PC-3 (cell line): ENCODE measurements around the gene SYCN. TPM values are rescaled to one million over a fixed set of nuclear protein-coding genes. Genes with fewer than 3 reads are reported as not detected.

ENCODE experiments used
- ATAC-seq: fragments of 200-7000 bp; cut with Tn5 transposase; 2 replicates; pipeline ENCODE4 v1.9.1; 2020; ENCODE audit warnings: mild to moderate bottlenecking, moderate library complexity
- Bru-seq: library from RNA; stranded (reverse); fragments of 400-500 nt; gene quantifications from one replicate; lab custom pipeline; 2021; lab: Mats Ljungman, UMichigan
- BruChase-seq, 2 experiments: library from RNA; stranded (reverse); fragments of 400-500 nt; gene quantifications; one replicate each; lab custom pipeline; 2021; lab: Mats Ljungman, UMichigan
- BruUV-seq: library from RNA; stranded (reverse); fragments of 400-500 nt; replicated peaks from 2 replicates; lab custom pipeline; 2021; lab: Mats Ljungman, UMichigan
- CTCF ChIA-PET: fragments of 300-600 bp; sonication (Branson Sonifier 250); formaldehyde crosslinking; loops from one replicate; lab custom pipeline; 2022; ENCODE audit warnings: antibody characterized with exemption; lab: Charles Lee
- POLR2A ChIA-PET: fragments of 300-600 bp; sonication (Branson Sonifier 250); formaldehyde crosslinking; loops from one replicate; lab custom pipeline; 2022; ENCODE audit warnings: antibody characterized with exemption; ENCODE audit not compliant: unreplicated experiment; lab: Charles Lee
- DNase-seq: peaks from one replicate; pipeline ENCODE4 v3.0.0-alpha.2; 2015
- H2AFZ ChIP-seq: fragments of 300-600 bp; sonication (generic); 2 replicates; pipeline ENCODE4 v1.6.0; 2016; ENCODE audit warnings: antibody characterized with exemption, low read length
- H3F3A ChIP-seq: fragments of 300-600 bp; sonication (generic); one replicate; pipeline ENCODE4 v1.6.0; 2017; ENCODE audit warnings: antibody characterized with exemption, low read length, control low read depth, mild to moderate bottlenecking; ENCODE audit not compliant: unreplicated experiment
- H3K27ac ChIP-seq: fragments of 300-600 bp; sonication (generic); 2 replicates; pipeline ENCODE4 v1.5.1; 2016; ENCODE audit warnings: mild to moderate bottlenecking, low read length
- H3K27me3 ChIP-seq: fragments of 300-600 bp; sonication (generic); 2 replicates; pipeline ENCODE4 v1.6.1; 2016; ENCODE audit warnings: low read length, mixed read lengths
- H3K36me3 ChIP-seq: fragments of 300-600 bp; sonication (generic); 2 replicates; pipeline ENCODE4 v1.6.1; 2016; ENCODE audit warnings: low read depth, mixed run types, low read length, mixed read lengths
- H3K4me1 ChIP-seq: fragments of 300-600 bp; sonication (generic); 2 replicates; pipeline ENCODE4 v1.5.1; 2016; ENCODE audit warnings: low read length; ENCODE audit not compliant: insufficient read depth
- H3K4me2 ChIP-seq: fragments of 300-600 bp; sonication (generic); 2 replicates; pipeline ENCODE4 v1.6.0; 2016; ENCODE audit warnings: low read length
- H3K4me3 ChIP-seq: fragments of 300-600 bp; sonication (generic); 2 replicates; pipeline ENCODE4 v1.5.1; 2016; ENCODE audit warnings: mild to moderate bottlenecking, low read length, mixed read lengths
- H3K79me2 ChIP-seq: fragments of 300-600 bp; sonication (generic); 2 replicates; pipeline ENCODE4 v1.6.1; 2017; ENCODE audit warnings: low read length, mixed read lengths
- H3K9ac ChIP-seq: fragments of 300-600 bp; sonication (generic); 2 replicates; pipeline ENCODE4 v1.6.0; 2016; ENCODE audit warnings: mild to moderate bottlenecking, low read length
- H3K9me2 ChIP-seq: fragments of 300-600 bp; sonication (generic); replicated peaks from 2 replicates; pipeline ENCODE4 v1.6.1; 2016; ENCODE audit warnings: mixed run types, low read length, mixed read lengths
- H3K9me3 ChIP-seq: fragments of 300-600 bp; sonication (generic); 2 replicates; pipeline ENCODE4 v1.6.1; 2016; ENCODE audit warnings: low read length, mixed read lengths
- H4K20me1 ChIP-seq: fragments of 300-600 bp; sonication (generic); 2 replicates; pipeline ENCODE4 v1.6.1; 2016; ENCODE audit warnings: low read length, mixed read lengths
- EZH2 ChIP-seq: fragments of 300-600 bp; sonication (generic); IDR thresholded peaks from one replicate; pipeline ENCODE4 v1.6.1; 2017; ENCODE audit warnings: antibody characterized with exemption, mild to moderate bottlenecking, low read length; ENCODE audit not compliant: unreplicated experiment
- EZH2phosphoT487 ChIP-seq: fragments of 300-600 bp; sonication (generic); IDR thresholded peaks from 2 replicates; pipeline ENCODE4 v1.6.1; 2018; ENCODE audit warnings: mild to moderate bottlenecking, antibody characterized with exemption, low read length, borderline replicate concordance
- intact Hi-C: fragments of 100-400 bp; cut with micrococcal nuclease; formaldehyde crosslinking; loops from 2 replicates; pipeline ENCODE4 v1.9.0; 2023
- long read RNA-seq: library from polyadenylated mRNA; unstranded; transcript quantifications from one replicate; pipeline ENCODE4 v2.0.0, GENCODE V29; 2021; ENCODE audit not compliant: unreplicated experiment
- total RNA-seq: library from RNA; depleted of rRNA; stranded (reverse); fragments of >200 nt; gene quantifications from 2 replicates; pipeline ENCODE4 v1.2.3, GENCODE V29; 2014; rRNA removed
- TF ChIP-seq, protein P1 (sequence below): fragments of 300-600 bp; sonication (generic); conservative IDR thresholded peaks from 2 replicates; pipeline ENCODE4 v1.5.1; 2017; ENCODE audit warnings: antibody characterized with exemption, low read depth, mild to moderate bottlenecking, low read length

Gene SYCN, protein sequence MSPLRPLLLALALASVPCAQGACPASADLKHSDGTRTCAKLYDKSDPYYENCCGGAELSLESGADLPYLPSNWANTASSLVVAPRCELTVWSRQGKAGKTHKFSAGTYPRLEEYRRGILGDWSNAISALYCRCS
- total RNA-seq (not detected in 2 replicates), Bru-seq, nascent RNA (not detected), BruChase-seq, experiment 1, labeled RNA remaining after a 6-hour chase (not detected), BruChase-seq, experiment 2, labeled RNA remaining after a 2-hour chase (not detected)
- long read RNA-seq, result 0 reads

DNA sequence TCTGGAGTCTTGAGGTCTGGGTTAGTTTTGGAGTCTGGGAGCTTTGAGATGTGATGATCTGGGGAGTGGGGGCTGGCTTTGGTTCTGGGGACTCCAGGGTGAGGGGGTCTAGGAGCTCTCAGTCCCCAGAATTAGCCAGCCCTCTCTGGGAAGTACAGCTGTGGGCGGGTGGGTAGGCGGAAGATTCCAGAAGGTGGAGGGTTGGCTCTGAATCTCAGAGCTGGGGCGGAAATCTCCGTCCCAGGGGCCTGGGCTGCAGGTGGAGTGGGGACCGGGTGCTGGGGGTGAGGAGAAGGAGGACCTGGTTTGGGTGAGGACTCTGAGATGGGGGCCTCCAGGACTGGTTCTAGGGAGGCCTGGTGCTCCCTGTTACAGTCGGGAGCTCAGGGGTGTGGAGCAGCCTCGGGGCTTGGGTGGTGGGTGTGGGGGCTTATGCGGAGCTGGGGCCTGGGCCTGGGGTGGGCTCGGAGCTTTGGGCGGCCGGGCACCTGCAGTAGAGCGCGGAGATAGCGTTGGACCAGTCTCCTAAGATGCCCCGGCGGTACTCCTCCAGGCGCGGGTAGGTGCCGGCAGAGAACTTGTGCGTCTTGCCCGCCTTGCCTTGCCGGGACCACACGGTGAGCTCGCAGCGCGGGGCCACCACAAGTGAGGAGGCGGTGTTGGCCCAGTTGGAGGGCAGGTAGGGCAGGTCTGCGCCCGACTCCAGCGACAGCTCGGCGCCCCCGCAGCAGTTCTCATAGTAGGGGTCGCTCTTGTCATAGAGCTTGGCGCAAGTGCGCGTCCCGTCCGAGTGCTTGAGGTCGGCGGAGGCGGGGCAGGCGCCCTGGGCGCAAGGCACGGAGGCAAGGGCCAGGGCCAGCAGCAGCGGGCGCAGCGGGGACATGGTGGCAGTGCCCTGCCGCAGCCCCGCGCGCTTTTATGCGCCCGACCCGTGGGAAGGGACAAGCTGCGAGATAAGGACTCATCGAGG lies at the start of gene SYCN:
Gene SYCN (minus strand): TSS at position 892 of the 970 bp plus-strand sequence. CDS start 9 bp downstream, at position 883.
- H3K9me2 ChIP-seq, result no peaks in the 10 kb centered on the region
- no peaks in the 10 kb centered on the region for H3F3A ChIP-seq
- H3K27me3 ChIP-seq, result no peaks in the 10 kb centered on the region
- no peak within 1 kb of the TSS for H2AFZ ChIP-seq
- intact Hi-C loops, result no loop called here
- ChIA-PET POLR2A (no interaction called here), CTCF (no interaction called here)
- no peak within 1 kb of the TSS for H3K4me2 ChIP-seq
- H3K79me2 ChIP-seq, result no peaks in the 10 kb centered on the region
- H3K36me3 ChIP-seq, result no peaks in the 10 kb centered on the region
- ATAC-seq (no peak), DNase-seq (no peak)
- TF ChIP-seq, protein P1, sequence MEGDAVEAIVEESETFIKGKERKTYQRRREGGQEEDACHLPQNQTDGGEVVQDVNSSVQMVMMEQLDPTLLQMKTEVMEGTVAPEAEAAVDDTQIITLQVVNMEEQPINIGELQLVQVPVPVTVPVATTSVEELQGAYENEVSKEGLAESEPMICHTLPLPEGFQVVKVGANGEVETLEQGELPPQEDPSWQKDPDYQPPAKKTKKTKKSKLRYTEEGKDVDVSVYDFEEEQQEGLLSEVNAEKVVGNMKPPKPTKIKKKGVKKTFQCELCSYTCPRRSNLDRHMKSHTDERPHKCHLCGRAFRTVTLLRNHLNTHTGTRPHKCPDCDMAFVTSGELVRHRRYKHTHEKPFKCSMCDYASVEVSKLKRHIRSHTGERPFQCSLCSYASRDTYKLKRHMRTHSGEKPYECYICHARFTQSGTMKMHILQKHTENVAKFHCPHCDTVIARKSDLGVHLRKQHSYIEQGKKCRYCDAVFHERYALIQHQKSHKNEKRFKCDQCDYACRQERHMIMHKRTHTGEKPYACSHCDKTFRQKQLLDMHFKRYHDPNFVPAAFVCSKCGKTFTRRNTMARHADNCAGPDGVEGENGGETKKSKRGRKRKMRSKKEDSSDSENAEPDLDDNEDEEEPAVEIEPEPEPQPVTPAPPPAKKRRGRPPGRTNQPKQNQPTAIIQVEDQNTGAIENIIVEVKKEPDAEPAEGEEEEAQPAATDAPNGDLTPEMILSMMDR, result no peak
- no peak for TF ChIP-seq EZH2phosphoT487
- no peak for TF ChIP-seq EZH2
- no peak within 1 kb of the TSS for H3K4me3 ChIP-seq
- no peak within 1 kb of the TSS for H3K27ac ChIP-seq
- H3K9ac ChIP-seq, result no peak within 1 kb of the TSS
- no peaks in the 10 kb centered on the region for H4K20me1 ChIP-seq
- no TSS peak for BruUV-seq
- no peaks in the 10 kb centered on the region for H3K9me3 ChIP-seq
- no peaks in the 10 kb centered on the region for H3K4me1 ChIP-seq

DNA sequence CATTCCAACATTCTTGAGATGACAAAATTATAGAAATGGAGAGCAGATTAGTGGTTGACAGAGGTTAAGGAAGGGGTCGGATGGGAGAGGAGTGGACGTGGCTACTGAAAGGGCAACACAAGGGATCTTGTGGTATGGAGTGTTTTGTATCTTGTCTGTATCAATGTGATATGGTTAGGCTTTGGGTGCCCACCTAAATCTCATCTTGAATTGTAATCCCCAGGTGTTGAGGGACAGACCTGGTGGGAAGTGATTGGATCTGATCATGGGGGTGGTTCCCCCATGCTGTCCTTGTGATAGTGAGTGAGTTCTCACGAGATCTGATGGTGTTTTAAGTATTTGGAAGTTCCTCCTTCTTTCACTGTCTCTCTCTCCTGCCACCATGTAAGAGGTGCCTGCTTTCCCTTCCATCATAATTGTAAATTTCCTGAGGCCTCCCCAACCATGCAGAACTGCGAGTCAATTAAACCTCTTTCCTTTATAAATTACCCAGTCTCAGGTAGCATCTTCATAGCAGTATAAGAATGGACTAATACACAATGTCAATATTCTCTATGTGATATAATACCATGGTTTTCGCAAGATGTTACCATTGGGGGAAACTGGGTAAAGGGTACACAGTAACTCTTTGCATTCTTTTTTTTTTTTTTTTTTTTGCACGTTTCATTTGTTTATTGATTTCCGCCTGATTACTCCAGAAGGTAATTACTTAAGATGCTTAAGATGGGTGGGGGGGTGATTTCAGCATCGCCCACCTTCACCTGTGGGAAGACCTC lies 49.5 kb upstream of the SYCN start:
- H2AFZ ChIP-seq, result no peak overlapping the region
- POLR2A ChIA-PET, result no interaction called here
- H3K27ac ChIP-seq, result no peak overlapping the region
- CTCF ChIA-PET, result no interaction called here
- H4K20me1 ChIP-seq, result no peaks in the 10 kb centered on the region
- no peak overlapping the region for H3K9ac ChIP-seq
- no peak for ATAC-seq
- H3K9me3 ChIP-seq, result no peaks in the 10 kb centered on the region
- no peak overlapping the region for H3K4me3 ChIP-seq
- no TSS peak for BruUV-seq
- H3K36me3 ChIP-seq, result no peaks in the 10 kb centered on the region
- no peaks in the 10 kb centered on the region for H3K4me1 ChIP-seq
- intact Hi-C loops, result no loop called here
- no peaks in the 10 kb centered on the region for H3K27me3 ChIP-seq
- no peaks in the 10 kb centered on the region for H3K79me2 ChIP-seq
- H3K9me2 ChIP-seq, result no peaks in the 10 kb centered on the region
- TF ChIP-seq EZH2 (no peak), EZH2phosphoT487 (no peak)
- TF ChIP-seq, protein P1, result no peak
- no peaks in the 10 kb centered on the region for H3F3A ChIP-seq
- no peak for DNase-seq
- no peak overlapping the region for H3K4me2 ChIP-seq
